ENCODE data around the gene GLB1L3. TPM values are rescaled to one million over a fixed set of nuclear protein-coding genes. Genes with fewer than 3 reads are reported as not detected.
"Not testable (repeated sequence)": the region's sequence is repeated elsewhere in the genome, so short reads cannot be mapped to it uniquely, and the experiment has no call there.

The GLB1L3 gene
- total RNA-seq, 4 donors from 2014 or later = 0.16 TPM; not detected in 3

- Histone ChIP-seq H3K36me3 (no peaks in the 10 kb centered on the region), H3K9me3 (no peaks in the 10 kb centered on the region), H3K4me1 (no peaks in the 10 kb centered on the region), H3K4me3 (no peak overlapping the region), H3K27me3 (peaks cover 31% of the 10 kb centered on the region), H3K27ac (no peak overlapping the region)
- DNase-seq = no peak
- in situ Hi-C loops (cut with MboI; ENCODE audit: low pct_ligation_motif_present in 1 of 4, low pct_unique_long_range_greater_than_20kb in 1 of 4, low sequenced_read_pairs in 3 of 4) = no loop called here
- TF ChIP-seq EP300 (IDR thresholded peaks at IDR 0.05; ENCODE audit: low read depth) = no peak
- TF ChIP-seq POLR2A (IDR thresholded peaks at IDR 0.05) = no peak
- TF ChIP-seq POLR2AphosphoS5 (IDR thresholded peaks at IDR 0.05) = no peak
- no peak for TF ChIP-seq CTCF (IDR thresholded peaks at IDR 0.05)
- intact Hi-C loops (cut with DNase I; ENCODE audit: low total_unique reads) = no loop called here
- WGBS, 2 donors (ENCODE audit: low coverage in 1 of 2) = 63 to 86% methylated on average over 3 to 16 of the region's 16 CpGs
These were observed 7.5 kb downstream of the GLB1L3 start for GRCh38 chr11:134283461-134284230.

GRCh38 chr11:134284349-134284748, 8.2 kb downstream of the GLB1L3 start:
- H3K36me3 ChIP-seq; H3K27ac ChIP-seq; intact Hi-C loops (cut with DNase I; ENCODE audit: low total_unique reads); H3K4me3 ChIP-seq; in situ Hi-C loops (cut with MboI; ENCODE audit: low pct_ligation_motif_present in 1 of 4, low pct_unique_long_range_greater_than_20kb in 1 of 4, low sequenced_read_pairs in 3 of 4); H3K9me3 ChIP-seq; DNase-seq; H3K4me1 ChIP-seq: not testable (repeated sequence)
- 84 to 90% methylated on average over 5 of the region's 5 CpGs for WGBS, 2 donors (ENCODE audit: low coverage in 1 of 2)
- peaks cover 24% of the 10 kb centered on the region for H3K27me3 ChIP-seq

- Histone ChIP-seq H3K36me3 (no peaks in the 10 kb centered on the region), H3K27ac (no peak overlapping the region), H3K4me1 (no peaks in the 10 kb centered on the region), H3K9me3 (no peaks in the 10 kb centered on the region), H3K27me3 (peaks cover 4% of the 10 kb centered on the region), H3K4me3 (no peak overlapping the region)
- no peak for DNase-seq
- intact Hi-C loops (cut with DNase I; ENCODE audit: low total_unique reads) (no loop called here), in situ Hi-C loops (cut with MboI; ENCODE audit: low pct_ligation_motif_present in 1 of 4, low pct_unique_long_range_greater_than_20kb in 1 of 4, low sequenced_read_pairs in 3 of 4) (no loop called here)
- TF ChIP-seq POLR2A (IDR thresholded peaks at IDR 0.05) (no peak), CTCF (IDR thresholded peaks at IDR 0.05) (no peak)
- WGBS, 2 donors (ENCODE audit: low coverage in 1 of 2) = 88 to 90% methylated on average over 5 to 10 of the region's 12 CpGs
These were observed 11.4 kb downstream of the GLB1L3 start for GRCh38 chr11:134287561-134287960.

- Histone ChIP-seq H3K4me1 (no peaks in the 10 kb centered on the region), H3K4me3 (no peak overlapping the region), H3K27ac (no peak overlapping the region), H3K9me3 (no peaks in the 10 kb centered on the region), H3K27me3 (no peaks in the 10 kb centered on the region), H3K36me3 (no peaks in the 10 kb centered on the region)
- no peak for DNase-seq
- in situ Hi-C loops (cut with MboI; ENCODE audit: low pct_ligation_motif_present in 1 of 4, low pct_unique_long_range_greater_than_20kb in 1 of 4, low sequenced_read_pairs in 3 of 4) = no loop called here
- TF ChIP-seq POLR2AphosphoS5 (IDR thresholded peaks at IDR 0.05) = no peak
- TF ChIP-seq CTCF (IDR thresholded peaks at IDR 0.05) = no peak
- TF ChIP-seq EP300 (IDR thresholded peaks at IDR 0.05; ENCODE audit: low read depth) = no peak
- TF ChIP-seq POLR2A (IDR thresholded peaks at IDR 0.05) = no peak
- intact Hi-C loops (cut with DNase I; ENCODE audit: low total_unique reads) = no loop called here
- WGBS, 2 donors (ENCODE audit: low coverage in 1 of 2) = 92 to 94% methylated on average over 6 to 13 of the region's 13 CpGs
These were observed 12.3 kb downstream of the GLB1L3 start for GRCh38 chr11:134288486-134288885.

- in situ Hi-C loops (cut with MboI; ENCODE audit: low pct_ligation_motif_present in 1 of 4, low pct_unique_long_range_greater_than_20kb in 1 of 4, low sequenced_read_pairs in 3 of 4) = no loop called here
- WGBS, 2 donors (ENCODE audit: low coverage in 1 of 2) = 68 to 83% methylated on average over 4 of the region's 4 CpGs
- Histone ChIP-seq H3K4me1 (no peaks in the 10 kb centered on the region), H3K27ac (no peak overlapping the region), H3K27me3 (no peaks in the 10 kb centered on the region), H3K4me3 (no peak overlapping the region), H3K9me3 (no peaks in the 10 kb centered on the region), H3K36me3 (no peaks in the 10 kb centered on the region)
- intact Hi-C loops (cut with DNase I; ENCODE audit: low total_unique reads) = no loop called here
- no peak for DNase-seq
- no peak for TF ChIP-seq EP300 (IDR thresholded peaks at IDR 0.05; ENCODE audit: low read depth)
- TF ChIP-seq CTCF (IDR thresholded peaks at IDR 0.05) = no peak
- no peak for TF ChIP-seq POLR2A (IDR thresholded peaks at IDR 0.05)
- TF ChIP-seq POLR2AphosphoS5 (IDR thresholded peaks at IDR 0.05) = no peak
These were observed 13.0 kb downstream of the GLB1L3 start for GRCh38 chr11:134289167-134289566.
